GM12891 (cell line): ENCODE measurements around the gene FHIT.

Experiments used
- POLR2A ChIP-seq: IDR thresholded peaks from 2 replicates; pipeline ENCODE4 v1.6.1; 2011; ENCODE audit warnings: low read depth, low read length, control low read depth
- POLR2AphosphoS5 ChIP-seq: IDR thresholded peaks from 2 replicates; pipeline ENCODE4 v1.6.1; 2011; ENCODE audit warnings: low read depth, low read length, control low read depth
- POU2F2 ChIP-seq: IDR thresholded peaks from 2 replicates; pipeline ENCODE4 v1.6.1; 2011; ENCODE audit warnings: low read depth, mild to moderate bottlenecking, control low read depth, low read length, moderate library complexity
- TAF1 ChIP-seq: IDR thresholded peaks from 2 replicates; pipeline ENCODE4 v1.6.1; 2011; ENCODE audit warnings: low read depth, low read length, control low read depth

DNA sequence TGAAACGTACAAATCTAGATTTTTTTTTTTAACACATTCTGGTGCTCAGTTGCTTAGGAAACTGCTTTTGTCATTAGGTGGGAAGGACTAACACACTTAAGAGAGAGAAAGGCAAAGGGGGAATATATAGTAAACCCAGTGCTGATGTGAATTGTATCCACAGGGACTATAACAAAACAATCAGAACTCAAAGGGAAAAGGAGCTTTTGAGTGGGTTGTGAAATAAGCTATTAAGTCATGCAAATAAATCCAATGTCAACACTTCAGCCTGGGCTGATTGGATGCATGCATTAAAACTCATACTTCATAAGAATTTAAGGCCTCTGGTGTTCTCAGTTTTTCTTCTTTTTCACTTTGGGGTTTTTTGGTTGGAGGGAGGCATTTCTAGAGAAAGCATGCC lies 628.9 kb downstream of the FHIT start:
- TF ChIP-seq POLR2A (no peak), POLR2AphosphoS5 (no peak), TAF1 (no peak), POU2F2 (no peak)
